Transverse colon (tissue), 4 donors: ENCODE measurements around the gene TRAM2. TPM values are rescaled to one million over a fixed set of nuclear protein-coding genes. Genes with fewer than 3 reads are reported as not detected.

Experiments
- total RNA-seq, 4 donors: library from RNA; depleted of rRNA; stranded (reverse); fragments of >200 nt; gene quantifications; one replicate each; pipeline ENCODE4 v1.1.0, GENCODE V29; 2016

The TRAM2 gene
- total RNA-seq, 4 donors from 2014 or later, result 8.4 to 15.4 (median 11.7) TPM

Other genes starting within 250 kb of the TRAM2 start
- gene PAQR8, start 214.9 kb downstream of the TRAM2 start, total RNA-seq, result 100 to 1,000 TPM in 3 of 4 donors, 10 to 100 TPM in 1; 27.1 to 250 (median 159) TPM
- gene EFHC1, start 156.7 kb downstream of the TRAM2 start, total RNA-seq, result 10 to 100 TPM; 17.1 to 28.4 (median 19.5) TPM
- 10 to 100 TPM in 3 of 4 donors, not detected in 1; 12.5 to 35.8 (median 19.4) TPM for gene TMEM14A, start 94.1 kb upstream of the TRAM2 start, total RNA-seq
- under 1 TPM in 1 of 4 donors, not detected in 3; 1.00 TPM for gene GSTA2, start 186.4 kb upstream of the TRAM2 start, total RNA-seq
- 10 to 100 TPM in 2 of 4 donors, 1 to 10 TPM in 1, not detected in 1; 1.4 to 18.5 (median 16.2) TPM for gene GSTA1, start 226.8 kb upstream of the TRAM2 start, total RNA-seq